Activated T-helper 1 cell treated with anti-CD3 and anti-CD28 coated beads, Interleukin-12 subunit alpha, Interleukin-12 subunit beta, Interleukin-2, Interleukin-4 antibody, amounts not matched to agents 30 ng/mL and 10 ng/mL and 1 ng/mL, durations not matched to agents 14 hours and 24 hours and 36 hours (primary cell): ENCODE results near the gene UTS2B. TPM values are rescaled to one million over a fixed set of nuclear protein-coding genes. Genes with fewer than 3 reads are reported as not detected.
A peak's percentile ranks its signal among the peaks of the same experiment; 100 is the strongest.
"Not testable (repeated sequence)": the region's sequence is repeated elsewhere in the genome, so short reads cannot be mapped to it uniquely, and the experiment has no call there.

Experiments used
- DNase-seq: peaks from one replicate; pipeline ENCODE4 v3.0.0; 2021; ENCODE audit warnings: low spot score
- H3K27ac Mint-ChIP-seq: one replicate; pipeline ENCODE4 v1.8.0; 2021; ENCODE audit warnings: mild to moderate bottlenecking, mixed read lengths
- H3K27me3 Mint-ChIP-seq: one replicate; pipeline ENCODE4 v1.8.0; 2022; ENCODE audit warnings: mild to moderate bottlenecking, moderate library complexity, mixed read lengths; ENCODE audit not compliant: insufficient read depth
- H3K36me3 Mint-ChIP-seq: one replicate; pipeline ENCODE4 v1.8.0; 2021; ENCODE audit warnings: low read depth, mixed read lengths
- H3K4me1 Mint-ChIP-seq: one replicate; pipeline ENCODE4 v1.8.0; 2021; ENCODE audit warnings: low read depth, mixed read lengths
- H3K4me3 Mint-ChIP-seq: one replicate; pipeline ENCODE4 v1.8.0; 2021; ENCODE audit warnings: mild to moderate bottlenecking, moderate library complexity, mixed read lengths
- H3K9me3 Mint-ChIP-seq: one replicate; pipeline ENCODE4 v1.8.0; 2021; ENCODE audit warnings: mixed read lengths
- intact Hi-C: fragments of 100-400 bp; cut with micrococcal nuclease; formaldehyde crosslinking; loops from one replicate; pipeline ENCODE4 v1.15.1; 2024
- total RNA-seq: library from RNA; stranded (reverse); gene quantifications from 2 replicates; pipeline ENCODE4 v1.2.3, GENCODE V29; 2022

Gene UTS2B
- total RNA-seq, 1 donor from 2014 or later, result not detected

DNA sequence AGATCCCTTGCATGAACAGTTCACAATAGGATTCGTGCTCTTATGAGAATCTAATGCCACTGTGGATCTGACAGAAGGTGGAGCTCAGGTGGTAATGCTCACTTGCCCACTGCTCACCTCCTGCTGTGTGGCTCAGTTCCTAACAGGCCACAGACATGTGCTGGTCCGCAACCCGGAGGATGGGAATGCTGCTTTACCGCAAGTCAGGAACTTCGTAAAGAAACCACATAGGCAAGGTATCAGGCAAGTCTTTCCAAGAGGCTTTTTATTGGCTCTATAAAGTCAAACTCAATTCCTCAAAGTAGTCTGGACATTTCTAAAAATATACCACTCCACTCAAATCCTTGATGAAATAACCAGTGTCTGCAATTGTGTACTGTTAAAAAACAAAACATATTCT, 75.2 kb downstream of the UTS2B start:
- no peaks in the 10 kb centered on the region for H3K27me3 Mint-ChIP-seq
- H3K36me3 Mint-ChIP-seq, result no peaks in the 10 kb centered on the region
- DNase-seq, result no peak
- no peak overlapping the region for H3K4me3 Mint-ChIP-seq
- H3K9me3 Mint-ChIP-seq, result no peaks in the 10 kb centered on the region
- H3K27ac Mint-ChIP-seq, result no peak overlapping the region
- intact Hi-C loops, result no loop called here
- H3K4me1 Mint-ChIP-seq, result no peaks in the 10 kb centered on the region

DNA sequence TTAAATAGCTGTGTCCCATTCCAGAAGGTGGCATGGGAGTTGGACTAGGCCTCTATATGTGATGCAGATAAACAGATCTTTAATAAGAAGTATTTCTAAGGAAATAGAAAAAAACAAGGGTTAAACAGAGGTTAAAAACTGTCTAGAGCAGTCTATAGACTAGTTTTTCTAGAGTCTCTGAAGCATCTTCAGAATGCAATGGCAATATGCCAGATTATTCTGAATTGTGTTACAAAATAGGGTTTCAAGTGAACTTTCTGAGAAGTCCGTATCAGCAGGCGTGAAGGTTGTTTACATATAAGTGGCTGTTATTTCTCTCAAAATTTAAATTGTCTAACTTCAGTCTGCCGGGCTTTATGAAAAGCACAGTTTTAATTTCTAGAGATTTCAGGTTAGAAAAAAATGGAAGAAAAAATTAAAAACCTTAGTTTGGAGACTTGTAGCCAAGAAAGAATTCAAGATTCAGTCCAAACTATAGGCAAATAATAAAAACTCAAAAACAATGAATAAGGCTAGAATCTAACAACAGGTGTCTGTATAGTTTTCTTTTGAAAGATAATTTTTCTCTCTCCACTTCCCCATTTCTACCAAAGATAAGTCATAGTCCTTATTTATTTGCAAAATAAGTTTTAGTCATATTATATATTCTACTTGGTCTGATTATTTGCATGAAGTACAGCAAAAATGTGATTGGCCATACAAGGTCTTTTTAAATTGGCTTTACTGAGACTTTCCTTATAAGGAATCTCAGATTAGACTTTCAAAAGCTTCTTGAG, 76.0 kb downstream of the UTS2B start:
- Mint-ChIP-seq H3K4me3 (no peak overlapping the region), H3K4me1 (no peaks in the 10 kb centered on the region), H3K36me3 (no peaks in the 10 kb centered on the region), H3K27ac (no peak overlapping the region), H3K9me3 (no peaks in the 10 kb centered on the region), H3K27me3 (no peaks in the 10 kb centered on the region)
- DNase-seq, result no peak
- intact Hi-C loops, result no loop called here

DNA sequence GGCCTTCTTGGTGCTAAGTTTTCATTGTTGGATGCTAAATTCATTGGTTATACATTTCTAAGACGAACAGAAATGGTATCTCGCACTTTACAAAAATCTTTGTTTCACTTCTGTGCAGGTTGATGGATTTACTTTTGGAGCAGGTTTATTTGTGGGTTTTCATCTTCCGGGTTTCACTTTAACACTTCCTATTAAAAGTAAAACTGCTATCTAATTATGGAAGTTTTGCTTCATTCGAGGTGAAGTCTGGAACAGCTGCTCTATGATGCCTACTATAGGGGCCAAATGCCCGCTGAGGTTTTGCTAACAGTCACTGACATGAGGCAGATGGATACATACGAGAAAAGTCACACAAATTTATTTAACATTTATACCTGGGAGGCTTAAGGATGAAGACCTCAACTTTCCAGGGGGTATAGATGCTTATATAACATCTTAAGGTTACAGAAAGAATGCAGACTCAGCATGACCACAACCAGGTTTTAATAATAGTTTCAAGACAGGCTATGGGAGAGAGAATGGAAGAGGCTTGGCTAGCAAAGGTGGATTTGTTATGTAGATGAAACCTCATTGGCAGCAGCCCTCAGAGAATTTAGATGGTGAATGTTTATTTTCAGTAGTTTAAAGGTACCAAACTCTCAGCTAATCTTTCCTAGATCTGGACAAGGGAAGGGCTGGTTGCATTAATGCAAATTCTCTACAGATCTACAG, 77.1 kb downstream of the UTS2B start:
- DNase-seq, result no peak
- intact Hi-C loops, result no loop called here
- H3K27me3 Mint-ChIP-seq, result no peaks in the 10 kb centered on the region
- no peak overlapping the region for H3K27ac Mint-ChIP-seq
- H3K4me1 Mint-ChIP-seq, result no peaks in the 10 kb centered on the region
- H3K9me3 Mint-ChIP-seq, result no peaks in the 10 kb centered on the region
- no peak overlapping the region for H3K4me3 Mint-ChIP-seq
- no peaks in the 10 kb centered on the region for H3K36me3 Mint-ChIP-seq

DNA sequence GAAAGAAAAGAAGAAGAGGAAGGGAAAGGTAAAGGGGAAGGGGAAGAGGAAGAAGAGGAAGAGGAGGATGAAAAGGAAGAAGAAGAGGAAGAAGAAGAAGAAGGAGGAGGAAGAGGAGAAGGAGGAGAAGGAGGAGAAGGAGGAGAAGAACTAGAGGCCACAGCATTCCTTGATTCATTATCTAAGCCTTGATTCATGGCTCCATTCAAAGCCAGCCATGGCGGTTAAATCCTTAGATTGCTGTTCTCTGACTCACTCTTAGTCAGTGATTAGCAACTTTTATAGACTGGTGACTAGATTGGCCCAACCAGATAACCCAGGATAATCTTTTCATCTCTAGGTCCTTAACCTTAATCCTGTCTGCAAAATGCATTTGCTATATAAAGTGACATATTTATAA, 83.7 kb downstream of the UTS2B start:
- Mint-ChIP-seq H3K4me1 (no peaks in the 10 kb centered on the region), H3K27me3 (peaks cover 2% of the 10 kb centered on the region), H3K27ac (peak overlapping the region; percentile 27), H3K36me3 (no peaks in the 10 kb centered on the region), H3K9me3 (no peaks in the 10 kb centered on the region), H3K4me3 (no peak overlapping the region)
- no peak for DNase-seq
- intact Hi-C loops, result no loop called here

DNA sequence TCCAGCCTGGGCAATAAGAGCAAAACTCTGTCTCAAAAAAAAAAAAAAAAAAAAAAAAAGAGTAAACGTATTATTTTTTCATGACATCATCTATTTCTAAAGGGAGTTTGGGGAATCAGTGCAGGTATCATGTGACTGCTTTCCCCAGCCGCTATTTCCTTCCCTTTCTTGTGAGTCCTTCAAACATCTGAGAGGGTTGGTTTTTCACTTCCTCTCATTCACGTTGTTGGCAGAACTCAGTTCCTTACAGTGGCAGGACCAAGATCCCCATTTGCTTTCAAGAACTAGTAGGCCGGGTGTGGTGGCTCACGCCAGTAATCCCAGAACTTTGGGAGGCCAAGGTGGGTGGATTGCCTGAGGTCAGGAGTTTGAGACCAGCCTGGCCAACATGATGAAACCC, 84.3 kb downstream of the UTS2B start:
- H3K36me3 Mint-ChIP-seq, intact Hi-C loops, H3K9me3 Mint-ChIP-seq, H3K4me3 Mint-ChIP-seq, H3K27me3 Mint-ChIP-seq, H3K4me1 Mint-ChIP-seq, H3K27ac Mint-ChIP-seq, DNase-seq: not testable (repeated sequence)

DNA sequence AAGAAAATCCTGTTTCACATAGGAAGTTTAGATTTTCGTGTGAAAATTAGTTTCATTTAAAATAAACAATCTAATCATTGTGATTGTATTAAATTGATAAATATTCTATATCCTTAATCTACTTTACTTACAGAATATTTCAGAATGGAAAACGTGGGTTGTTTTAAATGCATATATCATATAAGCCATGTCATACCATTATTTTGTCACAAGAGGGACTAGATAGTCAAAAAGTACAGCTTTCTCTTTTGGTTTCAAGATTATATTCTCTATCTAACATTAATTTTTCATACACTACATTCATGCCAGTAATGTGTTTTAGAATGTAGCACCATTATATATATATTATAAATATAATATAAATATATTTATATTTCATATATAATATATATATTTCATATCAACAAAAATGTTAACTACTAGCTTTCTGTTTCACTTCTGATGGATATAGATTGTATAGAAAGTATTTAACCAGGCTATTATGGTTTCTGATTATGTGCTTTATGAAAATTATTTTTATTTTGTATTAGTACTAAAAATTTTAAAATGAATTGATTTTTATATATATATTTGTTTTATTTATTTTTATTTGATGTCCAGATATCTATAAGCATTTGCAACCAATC, 86.0 kb downstream of the UTS2B start:
- H3K4me3 Mint-ChIP-seq, result no peak overlapping the region
- no peaks in the 10 kb centered on the region for H3K9me3 Mint-ChIP-seq
- intact Hi-C loops, result loop anchor here (2.0 to 5.0 kb wide), 2 partner anchors 84 to 143 kb away; partner anchors contain the start of gene CCDC50
- no peak overlapping the region for H3K27ac Mint-ChIP-seq
- no peaks in the 10 kb centered on the region for H3K36me3 Mint-ChIP-seq
- no peak for DNase-seq
- peaks cover 4% of the 10 kb centered on the region for H3K27me3 Mint-ChIP-seq
- no peaks in the 10 kb centered on the region for H3K4me1 Mint-ChIP-seq

DNA sequence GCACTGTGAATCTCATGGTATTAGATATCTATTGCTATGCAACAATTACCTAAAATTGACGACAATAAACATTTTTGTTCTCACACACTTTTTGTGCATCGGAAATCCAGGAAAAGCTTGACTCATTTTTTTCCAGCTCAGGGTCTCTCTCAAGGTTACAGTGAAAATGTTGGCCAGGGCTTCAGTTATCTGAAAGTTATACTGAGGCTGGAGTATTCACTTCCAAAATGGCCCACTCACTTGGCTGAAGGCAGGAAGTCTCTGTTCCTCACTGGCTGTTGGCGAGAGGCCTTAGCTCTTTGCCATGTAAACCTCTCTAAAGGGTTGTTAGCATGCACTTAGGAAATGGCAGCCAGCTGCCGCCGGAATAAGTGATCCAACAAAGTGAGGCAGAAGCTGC, 89.8 kb downstream of the UTS2B start:
- H3K36me3 Mint-ChIP-seq, result no peaks in the 10 kb centered on the region
- no peak for DNase-seq
- intact Hi-C loops, result loop anchor here (5.0 kb wide), 1 partner anchor 147 kb away; no protein-coding TSS in a partner anchor
- H3K27ac Mint-ChIP-seq, result no peak overlapping the region
- H3K27me3 Mint-ChIP-seq, result peaks cover 4% of the 10 kb centered on the region
- no peaks in the 10 kb centered on the region for H3K9me3 Mint-ChIP-seq
- H3K4me3 Mint-ChIP-seq, result no peak overlapping the region
- no peaks in the 10 kb centered on the region for H3K4me1 Mint-ChIP-seq

DNA sequence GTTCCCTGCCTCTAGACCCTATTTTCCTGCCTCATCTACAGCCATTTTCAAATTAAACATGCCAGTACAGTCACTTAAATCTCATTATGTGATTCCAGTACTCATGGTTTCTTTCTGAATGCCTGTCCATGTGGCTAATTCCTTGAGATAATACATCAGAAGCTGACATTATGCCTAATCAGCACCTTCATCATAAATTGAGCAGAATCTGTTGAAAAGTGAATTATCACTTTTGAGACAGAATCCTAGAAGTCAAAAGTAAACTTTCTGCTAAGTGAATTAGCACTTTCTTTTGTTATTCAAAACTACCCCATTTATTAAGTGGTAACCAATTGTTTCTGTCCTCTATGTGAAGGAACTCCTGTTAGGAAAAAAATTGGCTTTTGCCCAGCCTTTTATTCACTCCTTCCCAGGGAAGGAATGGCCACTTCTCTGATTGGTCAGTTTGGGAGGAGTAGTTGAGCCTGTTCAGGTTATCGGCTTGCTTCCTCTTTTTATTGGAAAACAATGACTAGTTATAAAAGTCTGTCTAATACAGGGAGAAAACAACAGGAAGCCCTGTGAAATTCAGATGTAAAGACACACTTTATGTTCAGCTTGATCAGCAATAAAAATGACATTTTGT, 90.8 kb downstream of the UTS2B start:
- Mint-ChIP-seq H3K27me3 (peaks cover 2% of the 10 kb centered on the region), H3K27ac (no peak overlapping the region), H3K36me3 (no peaks in the 10 kb centered on the region), H3K4me1 (no peaks in the 10 kb centered on the region), H3K4me3 (no peak overlapping the region), H3K9me3 (no peaks in the 10 kb centered on the region)
- intact Hi-C loops, result loop anchor here (1.0 to 5.0 kb wide), 2 partner anchors 41 to 148 kb away; no protein-coding TSS in a partner anchor
- DNase-seq, result no peak

DNA sequence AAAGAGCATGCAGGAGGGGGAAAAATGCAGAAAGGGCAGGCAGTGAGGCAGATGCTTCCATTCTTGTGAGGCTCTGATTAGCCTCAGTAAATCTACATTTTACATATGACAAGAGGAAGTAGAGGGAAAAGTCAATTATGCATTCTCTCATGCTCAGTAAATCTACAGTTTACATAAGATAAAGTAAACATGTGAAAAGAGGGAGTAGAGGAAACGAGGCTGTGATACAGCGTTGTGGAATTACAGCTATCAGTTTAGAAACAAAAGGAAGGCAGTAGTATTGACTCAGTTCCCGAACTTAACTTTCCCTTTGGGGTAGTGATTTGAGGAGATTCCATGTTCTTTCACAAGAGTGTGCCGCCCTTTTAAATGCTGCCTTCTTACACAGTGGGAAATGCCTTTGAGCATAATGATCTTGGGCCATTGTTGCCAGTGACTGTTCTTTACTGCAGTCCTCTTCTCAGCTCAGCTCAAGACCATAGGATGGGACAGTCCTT, 92.0 kb downstream of the UTS2B start:
- no peaks in the 10 kb centered on the region for H3K9me3 Mint-ChIP-seq
- no peak for DNase-seq
- H3K4me3 Mint-ChIP-seq, result no peak overlapping the region
- H3K27ac Mint-ChIP-seq, result no peak overlapping the region
- peaks cover 2% of the 10 kb centered on the region for H3K27me3 Mint-ChIP-seq
- intact Hi-C loops, result no loop called here
- no peaks in the 10 kb centered on the region for H3K36me3 Mint-ChIP-seq
- H3K4me1 Mint-ChIP-seq, result no peaks in the 10 kb centered on the region

DNA sequence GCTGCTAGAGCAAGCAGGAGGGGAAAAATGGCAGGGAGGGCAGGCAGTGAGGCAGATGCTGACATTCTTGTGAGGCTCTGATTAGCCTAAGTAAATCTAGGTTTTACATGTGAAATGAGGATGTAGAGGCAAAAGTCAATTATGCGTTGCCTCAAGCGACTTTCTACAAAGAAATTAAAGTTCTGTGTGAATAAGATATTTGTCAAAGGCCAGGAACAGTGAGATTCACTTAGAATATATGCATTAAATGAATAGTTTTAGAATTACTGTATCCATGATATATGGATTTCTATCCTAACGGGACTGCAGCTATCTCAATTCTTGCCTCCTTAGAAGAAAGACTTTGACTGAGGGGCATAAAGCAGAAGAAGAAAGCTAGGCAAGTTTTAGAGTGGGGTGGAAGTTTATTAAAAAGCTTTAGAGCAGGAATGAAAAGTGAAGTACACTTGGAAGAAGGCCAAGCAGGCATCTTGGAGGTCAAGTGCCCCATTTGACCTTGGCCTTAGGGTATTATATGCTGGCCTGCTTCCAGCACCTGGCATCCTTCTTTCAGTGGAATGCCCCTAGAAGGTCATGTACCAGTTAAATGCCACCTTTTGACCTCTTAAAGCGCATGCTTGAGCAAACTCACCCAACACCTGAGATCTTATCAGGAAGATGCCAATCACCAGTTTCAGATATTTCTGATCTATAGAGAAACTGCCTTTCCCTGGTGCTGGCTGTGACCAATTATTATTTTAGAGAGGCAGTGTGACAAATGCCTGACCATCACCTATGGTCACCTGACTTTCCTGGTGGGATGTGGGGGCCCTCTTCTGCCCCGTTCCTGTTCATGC, 93.1 kb downstream of the UTS2B start:
- Mint-ChIP-seq H3K36me3 (no peaks in the 10 kb centered on the region), H3K27me3 (peaks cover 2% of the 10 kb centered on the region), H3K4me3 (no peak overlapping the region), H3K4me1 (no peaks in the 10 kb centered on the region), H3K9me3 (no peaks in the 10 kb centered on the region), H3K27ac (no peak overlapping the region)
- DNase-seq, result no peak
- intact Hi-C loops, result no loop called here

DNA sequence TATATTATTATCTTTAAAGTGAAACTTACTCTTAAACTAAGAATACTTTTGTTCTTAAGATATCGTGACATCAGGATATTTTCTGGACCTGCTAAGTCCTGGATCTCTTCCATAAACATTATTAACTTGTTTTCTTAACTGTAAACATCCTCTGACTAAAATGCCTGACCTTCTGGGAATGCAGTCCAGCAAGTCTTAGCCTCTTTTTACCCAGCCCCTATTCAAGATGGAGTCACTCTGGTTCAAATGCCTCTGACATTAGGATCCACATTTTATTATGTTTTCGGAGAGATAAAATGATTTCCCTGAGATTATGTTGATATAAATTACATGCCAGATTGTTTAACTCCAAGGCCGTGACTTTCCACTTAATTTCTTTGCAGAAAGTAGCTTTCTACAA, 93.7 kb downstream of the UTS2B start:
- intact Hi-C loops, result no loop called here
- no peak for DNase-seq
- H3K27ac Mint-ChIP-seq, result no peak overlapping the region
- H3K4me1 Mint-ChIP-seq, result no peaks in the 10 kb centered on the region
- H3K9me3 Mint-ChIP-seq, result no peaks in the 10 kb centered on the region
- H3K27me3 Mint-ChIP-seq, result peaks cover 2% of the 10 kb centered on the region
- H3K36me3 Mint-ChIP-seq, result no peaks in the 10 kb centered on the region
- H3K4me3 Mint-ChIP-seq, result no peak overlapping the region
